ENCODE measurements around the gene SASH1. TPM values are rescaled to one million over a fixed set of nuclear protein-coding genes. Genes with fewer than 3 reads are reported as not detected.

The SASH1 gene
- total RNA-seq, 2 donors from 2014 or later = 77.0 to 82.3 TPM

- TF ChIP-seq CTCF (IDR thresholded peaks at IDR 0.05) = no peak
- DNase-seq (ENCODE audit: low spot score) (no peak), ATAC-seq (ENCODE audit: insufficient number of reproducible peaks, low FRiP score, low read depth) (no peak)
- H3K4me1 ChIP-seq (ENCODE audit: control insufficient read depth in 1 of 2, low read depth in 2 of 2) = no peaks in the 10 kb centered on the region
- H3K4me3 ChIP-seq = no peak overlapping the region
- peaks cover 39% of the 10 kb centered on the region for H3K36me3 ChIP-seq
- no peaks in the 10 kb centered on the region for H3K27me3 ChIP-seq (replicated peaks; ENCODE audit: insufficient read depth)
- H3K27ac ChIP-seq = no peak overlapping the region
- H3K9me3 ChIP-seq = no peaks in the 10 kb centered on the region
Observed at GRCh38 chr6:148547110-148547509, 204.5 kb downstream of the SASH1 start.

- ATAC-seq (ENCODE audit: insufficient number of reproducible peaks, low FRiP score, low read depth) (no peak), DNase-seq (ENCODE audit: low spot score) (no peak)
- Histone ChIP-seq H3K4me3 (no peak overlapping the region), H3K27ac (no peak overlapping the region), H3K27me3 (replicated peaks; ENCODE audit: insufficient read depth) (no peaks in the 10 kb centered on the region), H3K36me3 (peaks cover 34% of the 10 kb centered on the region), H3K9me3 (no peaks in the 10 kb centered on the region), H3K4me1 (ENCODE audit: control insufficient read depth in 1 of 2, low read depth in 2 of 2) (no peaks in the 10 kb centered on the region)
- TF ChIP-seq CTCF (IDR thresholded peaks at IDR 0.05) = no peak
Observed at GRCh38 chr6:148548065-148548748, 205.6 kb downstream of the SASH1 start.

GRCh38 chr6:148548749-148549140 is 206.1 kb downstream of the SASH1 start:
- Histone ChIP-seq H3K27ac (no peak overlapping the region), H3K9me3 (no peaks in the 10 kb centered on the region), H3K4me3 (no peak overlapping the region), H3K36me3 (peaks cover 31% of the 10 kb centered on the region), H3K27me3 (replicated peaks; ENCODE audit: insufficient read depth) (no peaks in the 10 kb centered on the region), H3K4me1 (ENCODE audit: control insufficient read depth in 1 of 2, low read depth in 2 of 2) (no peaks in the 10 kb centered on the region)
- DNase-seq (ENCODE audit: low spot score) (no peak), ATAC-seq (ENCODE audit: insufficient number of reproducible peaks, low FRiP score, low read depth) (no peak)
- no peak for TF ChIP-seq CTCF (IDR thresholded peaks at IDR 0.05)

GRCh38 chr6:148550569-148550968 is 207.9 kb downstream of the SASH1 start:
- Histone ChIP-seq H3K9me3 (no peaks in the 10 kb centered on the region), H3K27me3 (replicated peaks; ENCODE audit: insufficient read depth) (no peaks in the 10 kb centered on the region), H3K36me3 (peaks cover 14% of the 10 kb centered on the region), H3K4me3 (no peak overlapping the region), H3K27ac (no peak overlapping the region), H3K4me1 (ENCODE audit: control insufficient read depth in 1 of 2, low read depth in 2 of 2) (no peaks in the 10 kb centered on the region)
- TF ChIP-seq CTCF (IDR thresholded peaks at IDR 0.05) = no peak
- ATAC-seq (ENCODE audit: insufficient number of reproducible peaks, low FRiP score, low read depth) (no peak), DNase-seq (ENCODE audit: low spot score) (no peak)

GRCh38 chr6:148551226-148551625 is 208.6 kb downstream of the SASH1 start:
- Histone ChIP-seq H3K4me1 (ENCODE audit: control insufficient read depth in 1 of 2, low read depth in 2 of 2) (no peaks in the 10 kb centered on the region), H3K9me3 (no peaks in the 10 kb centered on the region), H3K4me3 (no peak overlapping the region), H3K27ac (no peak overlapping the region), H3K36me3 (peaks cover 10% of the 10 kb centered on the region), H3K27me3 (replicated peaks; ENCODE audit: insufficient read depth) (no peaks in the 10 kb centered on the region)
- ATAC-seq (ENCODE audit: insufficient number of reproducible peaks, low FRiP score, low read depth) (no peak), DNase-seq (ENCODE audit: low spot score) (no peak)
- no peak for TF ChIP-seq CTCF (IDR thresholded peaks at IDR 0.05)

All from thoracic aorta (tissue), 2 donors.